Esophagus squamous epithelium (tissue), 4 donors: ENCODE results near the gene PARD3.

ENCODE experiments used
- POLR2A ChIP-seq, 4 donors: fragments of 450-650 bp; IDR thresholded peaks; one replicate each; pipeline ENCODE4 v1.6.1; 2017; ENCODE audit warnings: antibody characterized with exemption in 4 of 4, mild to moderate bottlenecking in 4 of 4, moderate library complexity in 3 of 4
- TF ChIP-seq, protein P1 (sequence below), 6 experiments: fragments of 450-650 bp in 4 of 6; fragments of 200-600 bp in 2 of 6; sonication (generic) in 2 of 6; IDR thresholded peaks; one replicate each; pipeline ENCODE4 v1.5.1; 2016 to 2019; ENCODE audit warnings: antibody characterized with exemption in 6 of 6, mild to moderate bottlenecking in 4 of 6, moderate library complexity in 4 of 6

DNA sequence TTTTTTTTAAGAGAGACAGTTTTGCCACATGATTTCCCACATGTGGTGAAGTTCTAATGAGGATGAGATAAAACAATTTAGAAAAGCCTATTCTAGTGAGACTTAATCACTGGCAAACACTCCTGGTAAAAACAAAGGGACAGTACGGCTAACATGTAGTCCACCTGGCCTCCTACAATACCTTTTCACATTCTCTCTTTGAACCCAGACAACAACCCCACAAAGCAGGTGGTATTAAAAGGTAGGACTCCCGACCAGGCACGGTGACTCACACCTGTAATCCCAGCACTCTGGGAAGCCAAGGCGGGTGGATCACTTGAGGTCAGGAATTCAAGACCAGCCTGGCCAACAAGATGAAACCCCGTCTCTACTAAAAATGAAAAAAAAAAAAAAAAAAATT is 12.4 kb downstream of the PARD3 start:
- TF ChIP-seq, protein P1, sequence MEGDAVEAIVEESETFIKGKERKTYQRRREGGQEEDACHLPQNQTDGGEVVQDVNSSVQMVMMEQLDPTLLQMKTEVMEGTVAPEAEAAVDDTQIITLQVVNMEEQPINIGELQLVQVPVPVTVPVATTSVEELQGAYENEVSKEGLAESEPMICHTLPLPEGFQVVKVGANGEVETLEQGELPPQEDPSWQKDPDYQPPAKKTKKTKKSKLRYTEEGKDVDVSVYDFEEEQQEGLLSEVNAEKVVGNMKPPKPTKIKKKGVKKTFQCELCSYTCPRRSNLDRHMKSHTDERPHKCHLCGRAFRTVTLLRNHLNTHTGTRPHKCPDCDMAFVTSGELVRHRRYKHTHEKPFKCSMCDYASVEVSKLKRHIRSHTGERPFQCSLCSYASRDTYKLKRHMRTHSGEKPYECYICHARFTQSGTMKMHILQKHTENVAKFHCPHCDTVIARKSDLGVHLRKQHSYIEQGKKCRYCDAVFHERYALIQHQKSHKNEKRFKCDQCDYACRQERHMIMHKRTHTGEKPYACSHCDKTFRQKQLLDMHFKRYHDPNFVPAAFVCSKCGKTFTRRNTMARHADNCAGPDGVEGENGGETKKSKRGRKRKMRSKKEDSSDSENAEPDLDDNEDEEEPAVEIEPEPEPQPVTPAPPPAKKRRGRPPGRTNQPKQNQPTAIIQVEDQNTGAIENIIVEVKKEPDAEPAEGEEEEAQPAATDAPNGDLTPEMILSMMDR (IDR thresholded peaks at IDR 0.05): no peak
- TF ChIP-seq POLR2A (IDR thresholded peaks at IDR 0.05): no peak
